Measurements from ENCODE around the gene GRHL1. TPM values are rescaled to one million over a fixed set of nuclear protein-coding genes. Genes with fewer than 3 reads are reported as not detected.
A peak's percentile ranks its signal among the peaks of the same experiment; 100 is the strongest.

The GRHL1 gene
- total and polyA plus RNA-seq, 2 of the 8 experiments (the other 6 are each of a cell fraction or from before 2014, with no cell fraction given): 1.3 to 3.6 TPM

GRCh38 chr2:10042301-10043161 lies 91.0 kb downstream of the GRHL1 start (continued):
- TF ChIP-seq CHD1 (IDR thresholded peaks at IDR 0.05; ENCODE audit: low read depth, low read length) (no peak), RAD21 (IDR thresholded peaks at IDR 0.05 in 1 of 2, conservative IDR thresholded peaks at IDR 0.05 in 1 of 2; ENCODE audit: low read depth in 2 of 2, low read length in 2 of 2) (no peak), ATF3 (IDR thresholded peaks at IDR 0.05; ENCODE audit: insufficient read depth, low read depth, low read length) (no peak), BCL11A (IDR thresholded peaks at IDR 0.05; ENCODE audit: low read depth in 2 of 2, low read length in 2 of 2) (no peak), TAF7 (optimal IDR thresholded peaks at IDR 0.05; ENCODE audit: borderline replicate concordance, low read depth, low read length) (peak; percentile 31), POLR2A (IDR thresholded peaks at IDR 0.05; ENCODE audit: control extremely low read depth in 1 of 2, low read depth in 2 of 2, low read length in 2 of 2) (peak in 1 of 2 experiments; percentile 46; a peak in 1 of 3 replicates), SAP30 (IDR thresholded peaks at IDR 0.05; ENCODE audit: insufficient read depth, insufficient replicate concordance, low read length) (no peak), BACH1 (IDR thresholded peaks at IDR 0.05; ENCODE audit: low read length) (no peak), KDM4A (IDR thresholded peaks at IDR 0.05; ENCODE audit: low read depth, low read length, severe bottlenecking) (peak; percentile 80), SP4 (IDR thresholded peaks at IDR 0.05; ENCODE audit: low read length) (no peak), CBX8 (IDR thresholded peaks at IDR 0.05; ENCODE audit: borderline replicate concordance, low read depth, low read length) (no peak), MAFK (IDR thresholded peaks at IDR 0.05; ENCODE audit: low read depth, low read length) (no peak), FOSL1 (IDR thresholded peaks at IDR 0.05; ENCODE audit: insufficient read depth, low read depth, low read length) (no peak), TEAD4 (IDR thresholded peaks at IDR 0.05; ENCODE audit: low read depth, low read length) (peak; percentile 72), CBX5 (IDR thresholded peaks at IDR 0.05; ENCODE audit: low read depth, low read length) (no peak), SP1 (IDR thresholded peaks at IDR 0.05; ENCODE audit: low read depth, low read length) (peak; percentile 53; the same call in 1 of the 2 replicates), SUZ12 (IDR thresholded peaks at IDR 0.05; ENCODE audit: low read length) (no peak), CREB1 (IDR thresholded peaks at IDR 0.05) (no peak), CTBP2 (IDR thresholded peaks at IDR 0.05; ENCODE audit: borderline replicate concordance, insufficient read depth, insufficient read length, low read length) (no peak), SIRT6 (IDR thresholded peaks at IDR 0.05; ENCODE audit: low read length) (no peak)
- TF ChIP-seq, protein P1, sequence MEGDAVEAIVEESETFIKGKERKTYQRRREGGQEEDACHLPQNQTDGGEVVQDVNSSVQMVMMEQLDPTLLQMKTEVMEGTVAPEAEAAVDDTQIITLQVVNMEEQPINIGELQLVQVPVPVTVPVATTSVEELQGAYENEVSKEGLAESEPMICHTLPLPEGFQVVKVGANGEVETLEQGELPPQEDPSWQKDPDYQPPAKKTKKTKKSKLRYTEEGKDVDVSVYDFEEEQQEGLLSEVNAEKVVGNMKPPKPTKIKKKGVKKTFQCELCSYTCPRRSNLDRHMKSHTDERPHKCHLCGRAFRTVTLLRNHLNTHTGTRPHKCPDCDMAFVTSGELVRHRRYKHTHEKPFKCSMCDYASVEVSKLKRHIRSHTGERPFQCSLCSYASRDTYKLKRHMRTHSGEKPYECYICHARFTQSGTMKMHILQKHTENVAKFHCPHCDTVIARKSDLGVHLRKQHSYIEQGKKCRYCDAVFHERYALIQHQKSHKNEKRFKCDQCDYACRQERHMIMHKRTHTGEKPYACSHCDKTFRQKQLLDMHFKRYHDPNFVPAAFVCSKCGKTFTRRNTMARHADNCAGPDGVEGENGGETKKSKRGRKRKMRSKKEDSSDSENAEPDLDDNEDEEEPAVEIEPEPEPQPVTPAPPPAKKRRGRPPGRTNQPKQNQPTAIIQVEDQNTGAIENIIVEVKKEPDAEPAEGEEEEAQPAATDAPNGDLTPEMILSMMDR (IDR thresholded peaks at IDR 0.05; ENCODE audit: control extremely low read depth in 1 of 3, insufficient read depth in 1 of 3, low read depth in 1 of 3, low read length in 3 of 3): 0 out of 4 replicates have a peak, but pooled peaks of 1 of the 3 experiments have one; percentile 5

All from H1 (cell line).